H1 (cell line): ENCODE data around the gene MAD2L2. TPM values are rescaled to one million over a fixed set of nuclear protein-coding genes. Genes with fewer than 3 reads are reported as not detected.

ENCODE experiments used
- CTCF ChIA-PET: fragments of 300-600 bp; sonication (Branson Sonifier 250); formaldehyde crosslinking; loops from one replicate; lab custom pipeline; 2021; ENCODE audit not compliant: partially characterized antibody; lab: Charles Lee
- POLR2A ChIA-PET: fragments of 300-600 bp; sonication (Branson Sonifier 250); formaldehyde crosslinking; loops from one replicate; lab custom pipeline; 2021; ENCODE audit warnings: inconsistent platforms; ENCODE audit not compliant: partially characterized antibody; lab: Charles Lee
- DNase-seq, 2 experiments: peaks; one replicate each; pipeline versions ENCODE4 v3.0.0 to v3.0.0-alpha.2; 2010 to 2022; ENCODE audit warnings: low spot score in 2 of 2, low read depth in 1 of 2, mixed read lengths in 1 of 2
- FAIRE-seq: peaks from 2 replicates; lab custom pipeline; 2011; peaks lifted over from hg19 to GRCh38; lab: Jason Lieb, UNC
- H2AFZ ChIP-seq: 2 replicates; pipeline ENCODE4 v1.8.1; 2012; ENCODE audit warnings: low read length, inconsistent platforms
- H2AK5ac ChIP-seq: 2 replicates; pipeline ENCODE4 v1.6.1; 2013; ENCODE audit warnings: low read depth, low read length
- H2BK120ac ChIP-seq: replicated peaks from 2 replicates; pipeline ENCODE3; 2013; ENCODE audit warnings: low read depth, low read length, inconsistent platforms
- H2BK12ac ChIP-seq: 2 replicates; pipeline ENCODE4 v1.6.1; 2013; ENCODE audit warnings: low read depth, low read length
- H2BK15ac ChIP-seq: 2 replicates; pipeline ENCODE4 v1.6.1; 2013; ENCODE audit warnings: low read length
- H2BK20ac ChIP-seq: 2 replicates; pipeline ENCODE4 v1.6.1; 2013; ENCODE audit warnings: low read length
- H2BK5ac ChIP-seq: 2 replicates; pipeline ENCODE4 v1.6.1; 2013; ENCODE audit warnings: low read depth, low read length
- H3K14ac ChIP-seq: 2 replicates; pipeline ENCODE4 v1.6.1; 2013; ENCODE audit warnings: inconsistent platforms; ENCODE audit not compliant: insufficient read length
- H3K18ac ChIP-seq: 2 replicates; pipeline ENCODE4 v1.6.1; 2013; ENCODE audit warnings: low read length; ENCODE audit errors: extremely low read depth
- H3K23ac ChIP-seq: 2 replicates; pipeline ENCODE4 v1.6.1; 2013; ENCODE audit warnings: inconsistent platforms; ENCODE audit not compliant: insufficient read length
- H3K23me2 ChIP-seq: 2 replicates; pipeline ENCODE4 v1.6.1; 2013; ENCODE audit warnings: low read depth, low read length
- H3K27ac ChIP-seq: 2 replicates; pipeline ENCODE4 v1.6.1; 2011; ENCODE audit warnings: low read depth, low read length, inconsistent platforms
- H3K27me3 ChIP-seq, 4 experiments: replicated peaks in 1 of 4; 1 replicate in 1 of 4; 2 replicates in 3 of 4; pipeline versions ENCODE4 v1.6.1 to v1.8.1; 2011 to 2013; ENCODE audit warnings: low read length in 3 of 4, mild to moderate bottlenecking in 3 of 4, inconsistent platforms in 2 of 4, mixed read lengths in 2 of 4, moderate library complexity in 1 of 4; ENCODE audit not compliant: control insufficient read depth in 3 of 4, insufficient read depth in 3 of 4; ENCODE audit errors: extremely low read depth in 1 of 4
- H3K36me3 ChIP-seq, 4 experiments: 2 replicates each; pipeline versions ENCODE4 v1.6.1 to v1.8.1; 2011 to 2013; ENCODE audit warnings: mild to moderate bottlenecking in 4 of 4, low read length in 3 of 4, moderate library complexity in 2 of 4, control low read depth in 1 of 4, inconsistent platforms in 1 of 4; ENCODE audit not compliant: insufficient read depth in 4 of 4, control insufficient read depth in 2 of 4
- H3K4ac ChIP-seq: replicated peaks from 2 replicates; pipeline ENCODE3; 2013; ENCODE audit warnings: low read length, low read depth, mixed read lengths, inconsistent platforms; ENCODE audit not compliant: insufficient read length
- H3K4me1 ChIP-seq, 4 experiments: replicated peaks in 1 of 4; 1 replicate in 1 of 4; 2 replicates in 3 of 4; pipeline versions ENCODE4 v1.6.1 to v1.8.1; 2011 to 2013; ENCODE audit warnings: low read length in 3 of 4, inconsistent platforms in 2 of 4, mixed read lengths in 1 of 4; ENCODE audit not compliant: insufficient read depth in 4 of 4, control insufficient read depth in 3 of 4
- H3K4me2 ChIP-seq, 2 experiments: 2 replicates each; pipeline versions ENCODE4 v1.6.1 to v1.8.1; 2011 to 2013; ENCODE audit warnings: low read depth in 2 of 2, low read length in 2 of 2, control low read depth in 1 of 2, inconsistent platforms in 1 of 2, mild to moderate bottlenecking in 1 of 2; ENCODE audit not compliant: insufficient read depth in 1 of 2
- H3K4me3 ChIP-seq, 4 experiments: fragments of 200-600, 300-600 bp in 1 of 4; sonication (generic), shearing (Covaris generic), sonication (Bioruptor Twin) in 1 of 4; 2 replicates each; pipeline versions ENCODE4 v1.5.1 to v1.8.1; 2011 to 2016; ENCODE audit warnings: low read length in 4 of 4, low read depth in 3 of 4, control low read depth in 2 of 4, inconsistent platforms in 2 of 4, mild to moderate bottlenecking in 2 of 4, mixed read lengths in 1 of 4, moderate library complexity in 1 of 4; ENCODE audit not compliant: insufficient read depth in 2 of 4; ENCODE audit errors: extremely low read depth in 1 of 4
- H3K56ac ChIP-seq: replicated peaks from 2 replicates; pipeline ENCODE3; 2013; ENCODE audit warnings: low read depth, mild to moderate bottlenecking, mixed read lengths, low read length, inconsistent platforms; ENCODE audit not compliant: insufficient read length
- H3K79me1 ChIP-seq: 2 replicates; pipeline ENCODE4 v1.6.1; 2013; ENCODE audit warnings: low read depth, low read length, control low read depth
- H3K79me2 ChIP-seq, 2 experiments: 2 replicates each; pipeline versions ENCODE4 v1.6.1 to v1.8.1; 2012 to 2013; ENCODE audit warnings: low read length in 2 of 2, mild to moderate bottlenecking in 2 of 2, inconsistent platforms in 1 of 2; ENCODE audit not compliant: insufficient read depth in 2 of 2, control insufficient read depth in 1 of 2
- H3K9ac ChIP-seq, 4 experiments: replicated peaks in 1 of 4; 1 replicate in 1 of 4; 2 replicates in 3 of 4; pipeline versions ENCODE4 v1.6.1 to v1.8.1; 2011 to 2013; ENCODE audit warnings: low read depth in 3 of 4, low read length in 3 of 4, control low read depth in 2 of 4, mild to moderate bottlenecking in 2 of 4, moderate library complexity in 2 of 4, inconsistent platforms in 1 of 4; ENCODE audit errors: extremely low read depth in 1 of 4
- H3K9me3 ChIP-seq, 2 experiments: 2 replicates each; pipeline versions ENCODE4 v1.6.1 to v1.8.1; 2012 to 2013; ENCODE audit warnings: mild to moderate bottlenecking in 2 of 2, moderate library complexity in 2 of 2, control low read depth in 1 of 2, inconsistent platforms in 1 of 2, low read depth in 1 of 2, low read length in 1 of 2, mixed read lengths in 1 of 2; ENCODE audit not compliant: insufficient read depth in 2 of 2
- H4K20me1 ChIP-seq, 2 experiments: replicated peaks in 1 of 2; 2 replicates each; pipeline versions ENCODE3 to v1.8.1; 2011 to 2013; ENCODE audit warnings: inconsistent platforms in 2 of 2, low read length in 2 of 2, mild to moderate bottlenecking in 1 of 2; ENCODE audit not compliant: insufficient read depth in 2 of 2, control insufficient read depth in 1 of 2
- H4K5ac ChIP-seq: 2 replicates; pipeline ENCODE4 v1.6.1; 2013; ENCODE audit warnings: low read length, low read depth, mixed read lengths, inconsistent platforms; ENCODE audit not compliant: insufficient read length
- H4K8ac ChIP-seq: 2 replicates; pipeline ENCODE4 v1.8.0; 2013; ENCODE audit warnings: mild to moderate bottlenecking, moderate library complexity, low read length, inconsistent platforms; ENCODE audit not compliant: insufficient read depth; ENCODE audit errors: extremely low read depth
- H4K91ac ChIP-seq: replicated peaks from 2 replicates; pipeline ENCODE3; 2013; ENCODE audit warnings: low read length, mixed read lengths, inconsistent platforms; ENCODE audit not compliant: insufficient read length
- RAD21 ChIP-seq, 2 experiments: IDR thresholded peaks in 1 of 2; conservative IDR thresholded peaks in 1 of 2; 2 replicates each; pipeline ENCODE4 v1.6.1; 2011; ENCODE audit warnings: low read depth in 2 of 2, low read length in 2 of 2, improper control_type of control experiment in 1 of 2, inconsistent platforms in 1 of 2, mild to moderate bottlenecking in 1 of 2, moderate library complexity in 1 of 2
- SIRT6 ChIP-seq: IDR thresholded peaks from one replicate; pipeline ENCODE4 v1.7.1; 2012; ENCODE audit warnings: low read length, inconsistent platforms
- SP1 ChIP-seq: IDR thresholded peaks from 2 replicates; pipeline ENCODE4 v1.6.1; 2011; ENCODE audit warnings: low read depth, low read length
- SP2 ChIP-seq: IDR thresholded peaks from 2 replicates; pipeline ENCODE4 v1.6.1; 2012; ENCODE audit warnings: mild to moderate bottlenecking, low read length, inconsistent platforms
- TEAD4 ChIP-seq: IDR thresholded peaks from 2 replicates; pipeline ENCODE4 v1.6.1; 2012; ENCODE audit warnings: low read depth, low read length, inconsistent platforms, mixed read lengths
- WGBS, 2 experiments: shearing (Covaris generic) in 1 of 2; methylation state at CpG; one replicate each; pipeline versions ENCODE4 v1.1.6 to v1.1.7; 2013 to 2015; ENCODE audit warnings: low lambda C conversion rate in 2 of 2, mixed read lengths in 2 of 2, inconsistent platforms in 1 of 2, low coverage in 1 of 2, missing lambda C conversion rate in 1 of 2; ENCODE audit not compliant: insufficient replicate concordance in 2 of 2, insufficient coverage in 1 of 2, insufficient read length in 1 of 2; ENCODE audit errors: extremely low coverage in 1 of 2, missing lambda C conversion rate in 1 of 2; 5-methylcytosine and 5-hydroxymethylcytosine counted together
- polyA plus RNA-seq, 7 experiments: library from polyadenylated mRNA; depleted of rRNA in 3 of 7; stranded (reverse) in 5 of 7; unstranded in 2 of 7; fragments of >200 nt in 5 of 7; fragments of 200-250 nt in 2 of 7; gene quantifications; 1 replicate in 5 of 7; 2 replicates in 1 of 7; 4 replicates in 1 of 7; pipeline versions ENCODE4 v1.2.1 to v1.2.3, GENCODE V29; 2011 to 2013; ENCODE audit warnings: missing spikeins in 2 of 7, mixed read lengths in 2 of 7
- total RNA-seq: library from RNA; stranded (reverse); fragmentation: NEBNext Ultra II Directional; extraction: Animal tissue kit (Norgen Biotek cat#: 25700); gene quantifications from 2 replicates; pipeline ENCODE4 v1.2.1, GENCODE V29; 2021
- TF ChIP-seq, protein P1 (sequence below), 3 experiments: IDR thresholded peaks; 1 replicate in 2 of 3; 2 replicates in 1 of 3; pipeline versions ENCODE4 v1.5.1 to v1.6.1; 2011; ENCODE audit warnings: low read length in 3 of 3, mild to moderate bottlenecking in 3 of 3, inconsistent platforms in 2 of 3, low read depth in 1 of 3, moderate library complexity in 1 of 3; ENCODE audit not compliant: insufficient read depth in 1 of 3; ENCODE audit errors: control extremely low read depth in 1 of 3
- TF ChIP-seq, protein P2 (sequence below): IDR thresholded peaks from 2 replicates; pipeline ENCODE4 v1.6.1; 2012; ENCODE audit warnings: inconsistent platforms

MAD2L2 gene
- total and polyA plus RNA-seq, 2 of the 8 experiments (the other 6 are each of a cell fraction or from before 2014, with no cell fraction given) = 310 to 469 TPM

DNA sequence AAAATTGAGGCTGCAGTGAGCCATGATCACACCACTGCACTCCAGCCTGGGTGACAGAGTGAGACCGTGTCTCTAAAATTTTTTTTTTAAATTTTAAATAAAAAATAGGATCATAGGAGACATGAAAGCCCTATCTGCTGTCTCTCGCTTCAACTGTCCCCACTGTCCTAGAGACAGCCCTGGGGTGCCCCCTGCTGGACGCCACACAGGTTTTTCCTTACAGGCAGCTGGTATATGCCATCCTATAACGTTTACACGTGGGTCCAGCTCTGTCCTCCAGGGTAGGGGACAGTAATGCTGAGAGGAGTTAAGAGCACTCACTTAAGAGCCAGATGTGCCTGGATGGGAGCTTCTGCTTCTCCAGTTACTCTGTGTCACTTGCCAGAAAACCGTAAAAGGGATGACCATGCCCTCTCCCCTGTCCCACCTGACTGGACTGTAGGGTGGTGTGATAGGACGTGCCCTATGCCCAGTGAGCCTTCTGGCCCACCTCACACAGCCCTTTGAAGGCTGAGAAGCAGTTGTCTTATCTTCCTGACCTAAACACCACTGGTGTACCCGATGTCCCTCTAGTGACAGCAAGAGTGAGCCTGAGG is 35.2 kb downstream of the MAD2L2 start:
- no peak overlapping the region for H2BK20ac ChIP-seq
- H3K4me1 ChIP-seq = peaks cover under 1 to 16% (median 14%) of the 10 kb centered on the region in 4 experiments
- H3K18ac ChIP-seq = no peak overlapping the region
- H2BK12ac ChIP-seq = no peak overlapping the region
- no peak overlapping the region for H4K5ac ChIP-seq
- no peak overlapping the region for H3K9ac ChIP-seq
- no peak overlapping the region for H2BK120ac ChIP-seq
- no peak overlapping the region for H3K4me2 ChIP-seq
- H3K14ac ChIP-seq = no peak overlapping the region
- H3K27ac ChIP-seq = no peak overlapping the region
- WGBS, 2 experiments = 54% methylated on average over 8 of the region's 8 CpGs; no CpG with 5 or more reads in 1 of the 2 experiments
- DNase-seq (peak in 1 of 2 experiments; percentile 95), FAIRE-seq (peak; percentile 52)
- H3K79me1 ChIP-seq = no peaks in the 10 kb centered on the region
- no peak overlapping the region for H3K56ac ChIP-seq
- H4K20me1 ChIP-seq = peaks cover 1 to 4% of the 10 kb centered on the region in 2 experiments
- no peak overlapping the region for H2AK5ac ChIP-seq
- H2BK15ac ChIP-seq = no peak overlapping the region
- H3K36me3 ChIP-seq = no peaks in the 10 kb centered on the region; a peak in 1 of 8 replicates
- ChIA-PET POLR2A (interaction anchor here (0.5 to 1.2 kb wide), 4 partner anchors 9 to 614 kb away, joined by 3 to 4 read pairs (median 3); no protein-coding TSS in a partner anchor), CTCF (interaction anchor here (0.6 to 6.3 kb wide), 56 partner anchors 8 to 404 kb away, joined by 3 to 66 read pairs (median 4); partner anchors contain the start of genes AGTRAP, DISP3 and FBXO6)
- H4K91ac ChIP-seq = no peak overlapping the region
- H3K27me3 ChIP-seq = no peaks in the 10 kb centered on the region
- no peaks in the 10 kb centered on the region; the same call in 1 of the 2 replicates for H3K23me2 ChIP-seq
- no peak overlapping the region for H3K4ac ChIP-seq
- TF ChIP-seq, protein P1, sequence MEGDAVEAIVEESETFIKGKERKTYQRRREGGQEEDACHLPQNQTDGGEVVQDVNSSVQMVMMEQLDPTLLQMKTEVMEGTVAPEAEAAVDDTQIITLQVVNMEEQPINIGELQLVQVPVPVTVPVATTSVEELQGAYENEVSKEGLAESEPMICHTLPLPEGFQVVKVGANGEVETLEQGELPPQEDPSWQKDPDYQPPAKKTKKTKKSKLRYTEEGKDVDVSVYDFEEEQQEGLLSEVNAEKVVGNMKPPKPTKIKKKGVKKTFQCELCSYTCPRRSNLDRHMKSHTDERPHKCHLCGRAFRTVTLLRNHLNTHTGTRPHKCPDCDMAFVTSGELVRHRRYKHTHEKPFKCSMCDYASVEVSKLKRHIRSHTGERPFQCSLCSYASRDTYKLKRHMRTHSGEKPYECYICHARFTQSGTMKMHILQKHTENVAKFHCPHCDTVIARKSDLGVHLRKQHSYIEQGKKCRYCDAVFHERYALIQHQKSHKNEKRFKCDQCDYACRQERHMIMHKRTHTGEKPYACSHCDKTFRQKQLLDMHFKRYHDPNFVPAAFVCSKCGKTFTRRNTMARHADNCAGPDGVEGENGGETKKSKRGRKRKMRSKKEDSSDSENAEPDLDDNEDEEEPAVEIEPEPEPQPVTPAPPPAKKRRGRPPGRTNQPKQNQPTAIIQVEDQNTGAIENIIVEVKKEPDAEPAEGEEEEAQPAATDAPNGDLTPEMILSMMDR (IDR thresholded peaks at IDR 0.05; ENCODE audit: control extremely low read depth in 1 of 3, insufficient read depth in 1 of 3, low read depth in 1 of 3, low read length in 3 of 3) = peak in 2 of 3 experiments; percentile 82 to 85; a peak in 3 of 4 replicates
- TF ChIP-seq SIRT6 (no peak), TEAD4 (no peak), SP2 (no peak), SP1 (no peak), RAD21 (IDR thresholded peaks at IDR 0.05 in 1 of 2, conservative IDR thresholded peaks at IDR 0.05 in 1 of 2; ENCODE audit: low read depth in 2 of 2, low read length in 2 of 2) (peak; percentile 83 to 85)
- TF ChIP-seq, protein P2, sequence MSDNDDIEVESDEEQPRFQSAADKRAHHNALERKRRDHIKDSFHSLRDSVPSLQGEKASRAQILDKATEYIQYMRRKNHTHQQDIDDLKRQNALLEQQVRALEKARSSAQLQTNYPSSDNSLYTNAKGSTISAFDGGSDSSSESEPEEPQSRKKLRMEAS = peak; percentile 33; the same call in 1 of the 2 replicates
- no peak overlapping the region for H3K4me3 ChIP-seq
- no peak overlapping the region for H3K23ac ChIP-seq
- H2BK5ac ChIP-seq = no peak overlapping the region
- H2AFZ ChIP-seq = no peak overlapping the region
- no peaks in the 10 kb centered on the region for H3K79me2 ChIP-seq
- no peaks in the 10 kb centered on the region for H3K9me3 ChIP-seq
- H4K8ac ChIP-seq = no peak overlapping the region
